H1 (cell line): ENCODE measurements around the gene MMP28. TPM values are rescaled to one million over a fixed set of nuclear protein-coding genes. Genes with fewer than 3 reads are reported as not detected.

Source experiments
- CTCF ChIA-PET: fragments of 300-600 bp; sonication (Branson Sonifier 250); formaldehyde crosslinking; loops from one replicate; lab custom pipeline; 2021; ENCODE audit not compliant: partially characterized antibody; lab: Charles Lee
- POLR2A ChIA-PET: fragments of 300-600 bp; sonication (Branson Sonifier 250); formaldehyde crosslinking; loops from one replicate; lab custom pipeline; 2021; ENCODE audit warnings: inconsistent platforms; ENCODE audit not compliant: partially characterized antibody; lab: Charles Lee
- DNase-seq, 2 experiments: peaks; one replicate each; pipeline versions ENCODE4 v3.0.0 to v3.0.0-alpha.2; 2010 to 2022; ENCODE audit warnings: low spot score in 2 of 2, low read depth in 1 of 2, mixed read lengths in 1 of 2
- FAIRE-seq: peaks from 2 replicates; lab custom pipeline; 2011; peaks lifted over from hg19 to GRCh38; lab: Jason Lieb, UNC
- H2AFZ ChIP-seq: 2 replicates; pipeline ENCODE4 v1.8.1; 2012; ENCODE audit warnings: low read length, inconsistent platforms
- H2AK5ac ChIP-seq: 2 replicates; pipeline ENCODE4 v1.6.1; 2013; ENCODE audit warnings: low read depth, low read length
- H2BK120ac ChIP-seq: replicated peaks from 2 replicates; pipeline ENCODE3; 2013; ENCODE audit warnings: low read depth, low read length, inconsistent platforms
- H2BK12ac ChIP-seq: 2 replicates; pipeline ENCODE4 v1.6.1; 2013; ENCODE audit warnings: low read depth, low read length
- H2BK15ac ChIP-seq: 2 replicates; pipeline ENCODE4 v1.6.1; 2013; ENCODE audit warnings: low read length
- H2BK20ac ChIP-seq: 2 replicates; pipeline ENCODE4 v1.6.1; 2013; ENCODE audit warnings: low read length
- H2BK5ac ChIP-seq: 2 replicates; pipeline ENCODE4 v1.6.1; 2013; ENCODE audit warnings: low read depth, low read length
- H3K14ac ChIP-seq: 2 replicates; pipeline ENCODE4 v1.6.1; 2013; ENCODE audit warnings: inconsistent platforms; ENCODE audit not compliant: insufficient read length
- H3K18ac ChIP-seq: 2 replicates; pipeline ENCODE4 v1.6.1; 2013; ENCODE audit warnings: low read length; ENCODE audit errors: extremely low read depth
- H3K23ac ChIP-seq: 2 replicates; pipeline ENCODE4 v1.6.1; 2013; ENCODE audit warnings: inconsistent platforms; ENCODE audit not compliant: insufficient read length
- H3K23me2 ChIP-seq: 2 replicates; pipeline ENCODE4 v1.6.1; 2013; ENCODE audit warnings: low read depth, low read length
- H3K27ac ChIP-seq: 2 replicates; pipeline ENCODE4 v1.6.1; 2011; ENCODE audit warnings: low read depth, low read length, inconsistent platforms
- H3K27me3 ChIP-seq, 4 experiments: replicated peaks in 1 of 4; 1 replicate in 1 of 4; 2 replicates in 3 of 4; pipeline versions ENCODE4 v1.6.1 to v1.8.1; 2011 to 2013; ENCODE audit warnings: low read length in 3 of 4, mild to moderate bottlenecking in 3 of 4, inconsistent platforms in 2 of 4, mixed read lengths in 2 of 4, moderate library complexity in 1 of 4; ENCODE audit not compliant: control insufficient read depth in 3 of 4, insufficient read depth in 3 of 4; ENCODE audit errors: extremely low read depth in 1 of 4
- H3K36me3 ChIP-seq, 4 experiments: 2 replicates each; pipeline versions ENCODE4 v1.6.1 to v1.8.1; 2011 to 2013; ENCODE audit warnings: mild to moderate bottlenecking in 4 of 4, low read length in 3 of 4, moderate library complexity in 2 of 4, control low read depth in 1 of 4, inconsistent platforms in 1 of 4; ENCODE audit not compliant: insufficient read depth in 4 of 4, control insufficient read depth in 2 of 4
- H3K4ac ChIP-seq: replicated peaks from 2 replicates; pipeline ENCODE3; 2013; ENCODE audit warnings: low read length, low read depth, mixed read lengths, inconsistent platforms; ENCODE audit not compliant: insufficient read length
- H3K4me1 ChIP-seq, 4 experiments: replicated peaks in 1 of 4; 1 replicate in 1 of 4; 2 replicates in 3 of 4; pipeline versions ENCODE4 v1.6.1 to v1.8.1; 2011 to 2013; ENCODE audit warnings: low read length in 3 of 4, inconsistent platforms in 2 of 4, mixed read lengths in 1 of 4; ENCODE audit not compliant: insufficient read depth in 4 of 4, control insufficient read depth in 3 of 4
- H3K4me2 ChIP-seq, 2 experiments: 2 replicates each; pipeline versions ENCODE4 v1.6.1 to v1.8.1; 2011 to 2013; ENCODE audit warnings: low read depth in 2 of 2, low read length in 2 of 2, control low read depth in 1 of 2, inconsistent platforms in 1 of 2, mild to moderate bottlenecking in 1 of 2; ENCODE audit not compliant: insufficient read depth in 1 of 2
- H3K4me3 ChIP-seq, 4 experiments: fragments of 200-600, 300-600 bp in 1 of 4; sonication (generic), shearing (Covaris generic), sonication (Bioruptor Twin) in 1 of 4; 2 replicates each; pipeline versions ENCODE4 v1.5.1 to v1.8.1; 2011 to 2016; ENCODE audit warnings: low read length in 4 of 4, low read depth in 3 of 4, control low read depth in 2 of 4, inconsistent platforms in 2 of 4, mild to moderate bottlenecking in 2 of 4, mixed read lengths in 1 of 4, moderate library complexity in 1 of 4; ENCODE audit not compliant: insufficient read depth in 2 of 4; ENCODE audit errors: extremely low read depth in 1 of 4
- H3K56ac ChIP-seq: replicated peaks from 2 replicates; pipeline ENCODE3; 2013; ENCODE audit warnings: low read depth, mild to moderate bottlenecking, mixed read lengths, low read length, inconsistent platforms; ENCODE audit not compliant: insufficient read length
- H3K79me1 ChIP-seq: 2 replicates; pipeline ENCODE4 v1.6.1; 2013; ENCODE audit warnings: low read depth, low read length, control low read depth
- H3K79me2 ChIP-seq, 2 experiments: 2 replicates each; pipeline versions ENCODE4 v1.6.1 to v1.8.1; 2012 to 2013; ENCODE audit warnings: low read length in 2 of 2, mild to moderate bottlenecking in 2 of 2, inconsistent platforms in 1 of 2; ENCODE audit not compliant: insufficient read depth in 2 of 2, control insufficient read depth in 1 of 2
- H3K9ac ChIP-seq, 4 experiments: replicated peaks in 1 of 4; 1 replicate in 1 of 4; 2 replicates in 3 of 4; pipeline versions ENCODE4 v1.6.1 to v1.8.1; 2011 to 2013; ENCODE audit warnings: low read depth in 3 of 4, low read length in 3 of 4, control low read depth in 2 of 4, mild to moderate bottlenecking in 2 of 4, moderate library complexity in 2 of 4, inconsistent platforms in 1 of 4; ENCODE audit errors: extremely low read depth in 1 of 4
- H3K9me3 ChIP-seq, 2 experiments: 2 replicates each; pipeline versions ENCODE4 v1.6.1 to v1.8.1; 2012 to 2013; ENCODE audit warnings: mild to moderate bottlenecking in 2 of 2, moderate library complexity in 2 of 2, control low read depth in 1 of 2, inconsistent platforms in 1 of 2, low read depth in 1 of 2, low read length in 1 of 2, mixed read lengths in 1 of 2; ENCODE audit not compliant: insufficient read depth in 2 of 2
- H4K20me1 ChIP-seq, 2 experiments: replicated peaks in 1 of 2; 2 replicates each; pipeline versions ENCODE3 to v1.8.1; 2011 to 2013; ENCODE audit warnings: inconsistent platforms in 2 of 2, low read length in 2 of 2, mild to moderate bottlenecking in 1 of 2; ENCODE audit not compliant: insufficient read depth in 2 of 2, control insufficient read depth in 1 of 2
- H4K5ac ChIP-seq: 2 replicates; pipeline ENCODE4 v1.6.1; 2013; ENCODE audit warnings: low read length, low read depth, mixed read lengths, inconsistent platforms; ENCODE audit not compliant: insufficient read length
- H4K8ac ChIP-seq: 2 replicates; pipeline ENCODE4 v1.8.0; 2013; ENCODE audit warnings: mild to moderate bottlenecking, moderate library complexity, low read length, inconsistent platforms; ENCODE audit not compliant: insufficient read depth; ENCODE audit errors: extremely low read depth
- H4K91ac ChIP-seq: replicated peaks from 2 replicates; pipeline ENCODE3; 2013; ENCODE audit warnings: low read length, mixed read lengths, inconsistent platforms; ENCODE audit not compliant: insufficient read length
- GABPA ChIP-seq: IDR thresholded peaks from 2 replicates; pipeline ENCODE4 v1.6.1; 2011; ENCODE audit warnings: mild to moderate bottlenecking, low read length, moderate library complexity, borderline replicate concordance; ENCODE audit not compliant: insufficient read depth
- NRF1 ChIP-seq: IDR thresholded peaks from 2 replicates; pipeline ENCODE4 v1.6.1; 2011; ENCODE audit warnings: mild to moderate bottlenecking, low read depth, low read length, improper control_type of control experiment
- SIRT6 ChIP-seq: IDR thresholded peaks from one replicate; pipeline ENCODE4 v1.7.1; 2012; ENCODE audit warnings: low read length, inconsistent platforms
- SP1 ChIP-seq: IDR thresholded peaks from 2 replicates; pipeline ENCODE4 v1.6.1; 2011; ENCODE audit warnings: low read depth, low read length
- WGBS, 2 experiments: shearing (Covaris generic) in 1 of 2; methylation state at CpG; one replicate each; pipeline versions ENCODE4 v1.1.6 to v1.1.7; 2013 to 2015; ENCODE audit warnings: low lambda C conversion rate in 2 of 2, mixed read lengths in 2 of 2, inconsistent platforms in 1 of 2, low coverage in 1 of 2, missing lambda C conversion rate in 1 of 2; ENCODE audit not compliant: insufficient replicate concordance in 2 of 2, insufficient coverage in 1 of 2, insufficient read length in 1 of 2; ENCODE audit errors: extremely low coverage in 1 of 2, missing lambda C conversion rate in 1 of 2; 5-methylcytosine and 5-hydroxymethylcytosine counted together
- polyA plus RNA-seq, 7 experiments: library from polyadenylated mRNA; depleted of rRNA in 3 of 7; stranded (reverse) in 5 of 7; unstranded in 2 of 7; fragments of >200 nt in 5 of 7; fragments of 200-250 nt in 2 of 7; gene quantifications; 1 replicate in 5 of 7; 2 replicates in 1 of 7; 4 replicates in 1 of 7; pipeline versions ENCODE4 v1.2.1 to v1.2.3, GENCODE V29; 2011 to 2013; ENCODE audit warnings: missing spikeins in 2 of 7, mixed read lengths in 2 of 7
- total RNA-seq: library from RNA; stranded (reverse); fragmentation: NEBNext Ultra II Directional; extraction: Animal tissue kit (Norgen Biotek cat#: 25700); gene quantifications from 2 replicates; pipeline ENCODE4 v1.2.1, GENCODE V29; 2021
- TF ChIP-seq, protein P1 (sequence below), 3 experiments: IDR thresholded peaks; 1 replicate in 2 of 3; 2 replicates in 1 of 3; pipeline versions ENCODE4 v1.5.1 to v1.6.1; 2011; ENCODE audit warnings: low read length in 3 of 3, mild to moderate bottlenecking in 3 of 3, inconsistent platforms in 2 of 3, low read depth in 1 of 3, moderate library complexity in 1 of 3; ENCODE audit not compliant: insufficient read depth in 1 of 3; ENCODE audit errors: control extremely low read depth in 1 of 3

Gene MMP28
- total and polyA plus RNA-seq, 2 of the 8 experiments (the other 6 are each of a cell fraction or from before 2014, with no cell fraction given) = not detected

DNA sequence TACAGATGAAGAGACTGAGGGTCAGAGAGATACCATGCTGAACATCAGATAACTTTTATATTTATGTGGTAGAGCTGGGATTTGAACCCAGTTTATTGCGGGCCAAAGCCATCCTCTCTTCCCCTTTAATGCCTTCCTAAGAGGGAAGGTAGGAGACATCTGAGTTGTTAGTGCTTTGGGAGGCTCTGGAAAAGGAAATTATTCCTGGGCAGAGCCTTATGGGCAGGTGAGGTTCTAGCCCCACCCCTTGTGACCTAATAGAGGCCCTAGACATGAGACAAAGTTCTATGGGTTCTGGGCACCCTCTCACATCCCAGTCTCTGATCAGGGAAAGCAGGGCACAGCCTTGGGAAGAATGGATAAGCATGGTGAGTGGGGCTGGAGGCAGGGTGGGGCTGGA lies 34.9 kb downstream of the MMP28 start, which contains the start of gene C17orf50:
Gene C17orf50 (plus strand): TSS at position 301 of the 400 bp plus-strand sequence. CDS start 55 bp downstream, at position 356.
- H2BK12ac ChIP-seq = no peak within 1 kb of the TSS
- no peak within 1 kb of the TSS for H3K4me2 ChIP-seq
- 78% methylated on average over 1 of the region's 1 CpG; no CpG with 5 or more reads in 1 of the 2 experiments for WGBS, 2 experiments
- H3K4me3 ChIP-seq = no peak within 1 kb of the TSS
- no peak within 1 kb of the TSS for H3K9ac ChIP-seq
- no peak for DNase-seq
- H4K91ac ChIP-seq = no peak within 1 kb of the TSS
- H4K8ac ChIP-seq = no peak within 1 kb of the TSS
- no peak within 1 kb of the TSS for H2BK20ac ChIP-seq
- CTCF ChIA-PET = interaction anchor here (1.1 to 13.0 kb wide), 4 partner anchors 10 to 45 kb away, joined by 5 to 179 read pairs (median 48); partner anchors contain the start of genes GAS2L2 and MMP28
- H3K79me2 ChIP-seq = no peaks in the 10 kb centered on the region
- FAIRE-seq = no peak
- H2BK5ac ChIP-seq = no peak within 1 kb of the TSS
- H2BK120ac ChIP-seq = no peak within 1 kb of the TSS
- no peaks in the 10 kb centered on the region for H3K36me3 ChIP-seq
- H3K4ac ChIP-seq = no peak within 1 kb of the TSS
- POLR2A ChIA-PET = interaction anchor here (1.6 kb wide), 1 partner anchor 48 kb away, joined by 7 read pairs; the partner anchor contains the start of gene TAF15
- H2BK15ac ChIP-seq = no peak within 1 kb of the TSS
- H2AK5ac ChIP-seq = no peak within 1 kb of the TSS
- peaks cover 0 to 3% (median 2%) of the 10 kb centered on the region in 4 experiments; a peak in 3 of 7 replicates for H3K27me3 ChIP-seq
- H3K9me3 ChIP-seq = no peaks in the 10 kb centered on the region; a peak in 1 of 4 replicates
- no peak within 1 kb of the TSS for H3K14ac ChIP-seq
- peaks cover 0 to 7% (median 3%) of the 10 kb centered on the region in 4 experiments; a peak in 5 of 7 replicates for H3K4me1 ChIP-seq
- no peak within 1 kb of the TSS for H3K23ac ChIP-seq
- no peak for TF ChIP-seq NRF1
- no peak for TF ChIP-seq SP1
- TF ChIP-seq GABPA = no peak
- TF ChIP-seq, protein P1, sequence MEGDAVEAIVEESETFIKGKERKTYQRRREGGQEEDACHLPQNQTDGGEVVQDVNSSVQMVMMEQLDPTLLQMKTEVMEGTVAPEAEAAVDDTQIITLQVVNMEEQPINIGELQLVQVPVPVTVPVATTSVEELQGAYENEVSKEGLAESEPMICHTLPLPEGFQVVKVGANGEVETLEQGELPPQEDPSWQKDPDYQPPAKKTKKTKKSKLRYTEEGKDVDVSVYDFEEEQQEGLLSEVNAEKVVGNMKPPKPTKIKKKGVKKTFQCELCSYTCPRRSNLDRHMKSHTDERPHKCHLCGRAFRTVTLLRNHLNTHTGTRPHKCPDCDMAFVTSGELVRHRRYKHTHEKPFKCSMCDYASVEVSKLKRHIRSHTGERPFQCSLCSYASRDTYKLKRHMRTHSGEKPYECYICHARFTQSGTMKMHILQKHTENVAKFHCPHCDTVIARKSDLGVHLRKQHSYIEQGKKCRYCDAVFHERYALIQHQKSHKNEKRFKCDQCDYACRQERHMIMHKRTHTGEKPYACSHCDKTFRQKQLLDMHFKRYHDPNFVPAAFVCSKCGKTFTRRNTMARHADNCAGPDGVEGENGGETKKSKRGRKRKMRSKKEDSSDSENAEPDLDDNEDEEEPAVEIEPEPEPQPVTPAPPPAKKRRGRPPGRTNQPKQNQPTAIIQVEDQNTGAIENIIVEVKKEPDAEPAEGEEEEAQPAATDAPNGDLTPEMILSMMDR (IDR thresholded peaks at IDR 0.05; ENCODE audit: control extremely low read depth in 1 of 3, insufficient read depth in 1 of 3, low read depth in 1 of 3, low read length in 3 of 3) = no peak
- no peak for TF ChIP-seq SIRT6
- TF ChIP-seq, all 59 proteins: peak for 0
- H3K23me2 ChIP-seq = no peaks in the 10 kb centered on the region
- H2AFZ ChIP-seq = no peak within 1 kb of the TSS
- H3K79me1 ChIP-seq = no peaks in the 10 kb centered on the region
- H4K5ac ChIP-seq = no peak within 1 kb of the TSS
- no peak within 1 kb of the TSS for H3K27ac ChIP-seq
- H4K20me1 ChIP-seq = no peaks in the 10 kb centered on the region
- H3K18ac ChIP-seq = no peak within 1 kb of the TSS
- H3K56ac ChIP-seq = no peak within 1 kb of the TSS
